Omental fat pad (tissue), 4 donors: ENCODE measurements around the gene PLCXD3. TPM values are rescaled to one million over a fixed set of nuclear protein-coding genes. Genes with fewer than 3 reads are reported as not detected.
"Not testable (repeated sequence)": the region's sequence is repeated elsewhere in the genome, so short reads cannot be mapped to it uniquely, and the experiment has no call there.

Experiments used
- ATAC-seq: fragments of 150-250 bp; one replicate; pipeline ENCODE4 v1.9.1; 2016; ENCODE audit warnings: mild to moderate bottlenecking, moderate library complexity; ENCODE audit not compliant: low FRiP score
- DNase-seq: peaks from one replicate; pipeline ENCODE4 v3.0.0-alpha.2; 2019; ENCODE audit warnings: low spot score
- total RNA-seq, 4 donors: library from RNA; depleted of rRNA; stranded (reverse); fragments of >200 nt; gene quantifications; one replicate each; pipeline ENCODE4 v1.1.0, GENCODE V29; 2016
- TF ChIP-seq, protein P1 (sequence below), 3 donors: fragments of 450-650 bp; IDR thresholded peaks; one replicate each; pipeline ENCODE4 v1.5.1; 2016 to 2017; ENCODE audit warnings: antibody characterized with exemption in 3 of 3, mild to moderate bottlenecking in 3 of 3, moderate library complexity in 2 of 3

The PLCXD3 gene
- total RNA-seq, 4 donors from 2014 or later: 2.5 to 12.1 (median 6.4) TPM

DNA sequence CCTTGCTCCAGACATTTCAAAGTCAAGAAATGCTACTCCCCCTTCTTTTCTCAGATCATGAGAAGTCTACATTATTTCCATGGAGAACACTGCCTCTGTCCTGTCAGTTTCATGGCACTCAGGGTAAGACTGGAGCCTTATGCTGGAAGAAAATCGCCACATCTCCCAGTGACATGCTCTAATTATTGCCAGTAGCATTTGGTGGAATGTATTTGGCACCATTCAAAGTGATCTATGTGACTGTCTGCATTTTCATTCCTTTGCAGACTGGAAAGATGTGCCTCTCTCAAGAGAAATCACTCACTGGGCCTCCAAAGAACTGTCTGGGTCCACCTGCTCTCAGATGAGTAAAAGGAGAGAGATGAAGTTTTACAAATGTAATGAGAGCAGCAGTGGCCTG is 840 bp upstream of the PLCXD3 start:
- DNase-seq: no peak
- TF ChIP-seq, protein P1, sequence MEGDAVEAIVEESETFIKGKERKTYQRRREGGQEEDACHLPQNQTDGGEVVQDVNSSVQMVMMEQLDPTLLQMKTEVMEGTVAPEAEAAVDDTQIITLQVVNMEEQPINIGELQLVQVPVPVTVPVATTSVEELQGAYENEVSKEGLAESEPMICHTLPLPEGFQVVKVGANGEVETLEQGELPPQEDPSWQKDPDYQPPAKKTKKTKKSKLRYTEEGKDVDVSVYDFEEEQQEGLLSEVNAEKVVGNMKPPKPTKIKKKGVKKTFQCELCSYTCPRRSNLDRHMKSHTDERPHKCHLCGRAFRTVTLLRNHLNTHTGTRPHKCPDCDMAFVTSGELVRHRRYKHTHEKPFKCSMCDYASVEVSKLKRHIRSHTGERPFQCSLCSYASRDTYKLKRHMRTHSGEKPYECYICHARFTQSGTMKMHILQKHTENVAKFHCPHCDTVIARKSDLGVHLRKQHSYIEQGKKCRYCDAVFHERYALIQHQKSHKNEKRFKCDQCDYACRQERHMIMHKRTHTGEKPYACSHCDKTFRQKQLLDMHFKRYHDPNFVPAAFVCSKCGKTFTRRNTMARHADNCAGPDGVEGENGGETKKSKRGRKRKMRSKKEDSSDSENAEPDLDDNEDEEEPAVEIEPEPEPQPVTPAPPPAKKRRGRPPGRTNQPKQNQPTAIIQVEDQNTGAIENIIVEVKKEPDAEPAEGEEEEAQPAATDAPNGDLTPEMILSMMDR (IDR thresholded peaks at IDR 0.05): no peak
- no peak for ATAC-seq

DNA sequence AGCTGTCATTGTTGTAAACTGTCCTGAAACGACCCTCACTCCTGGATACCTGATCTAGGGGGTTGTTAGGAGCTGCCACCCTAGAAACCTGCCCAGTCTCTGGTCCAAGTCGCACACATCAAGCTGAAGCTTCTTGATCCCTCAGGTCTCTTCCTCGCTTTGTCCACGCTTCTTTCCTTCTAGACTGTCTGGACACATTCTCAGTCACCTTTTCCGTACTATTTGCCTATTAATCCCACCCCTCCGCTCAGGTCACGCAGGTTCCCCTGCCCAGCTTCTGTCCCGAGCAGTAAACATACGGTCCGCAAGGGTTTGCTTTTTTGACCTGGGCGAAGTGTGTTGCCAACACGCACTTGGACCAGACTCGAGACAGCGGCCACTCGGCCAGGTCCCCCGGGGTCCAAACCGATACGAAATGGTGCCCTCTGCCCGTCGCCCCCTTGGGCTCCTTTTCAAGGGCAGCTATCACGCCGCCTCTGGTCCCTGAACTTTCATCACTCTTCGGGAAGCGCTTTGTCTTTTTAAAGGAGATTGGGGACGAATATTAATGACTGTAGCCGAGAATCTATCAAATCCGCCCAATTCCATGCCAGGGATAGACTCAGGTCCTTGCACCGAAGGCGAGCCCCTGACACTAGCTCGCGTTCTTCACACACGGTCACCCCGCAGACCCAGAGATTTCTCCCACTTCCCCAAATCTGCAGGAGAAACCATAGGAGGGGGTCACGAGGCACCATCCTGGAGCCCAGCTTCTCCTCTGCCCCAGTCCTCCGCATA is 814 bp downstream of the PLCXD3 start:
- no peak for DNase-seq
- ATAC-seq: no peak
- TF ChIP-seq, protein P1 (IDR thresholded peaks at IDR 0.05): no peak

DNA sequence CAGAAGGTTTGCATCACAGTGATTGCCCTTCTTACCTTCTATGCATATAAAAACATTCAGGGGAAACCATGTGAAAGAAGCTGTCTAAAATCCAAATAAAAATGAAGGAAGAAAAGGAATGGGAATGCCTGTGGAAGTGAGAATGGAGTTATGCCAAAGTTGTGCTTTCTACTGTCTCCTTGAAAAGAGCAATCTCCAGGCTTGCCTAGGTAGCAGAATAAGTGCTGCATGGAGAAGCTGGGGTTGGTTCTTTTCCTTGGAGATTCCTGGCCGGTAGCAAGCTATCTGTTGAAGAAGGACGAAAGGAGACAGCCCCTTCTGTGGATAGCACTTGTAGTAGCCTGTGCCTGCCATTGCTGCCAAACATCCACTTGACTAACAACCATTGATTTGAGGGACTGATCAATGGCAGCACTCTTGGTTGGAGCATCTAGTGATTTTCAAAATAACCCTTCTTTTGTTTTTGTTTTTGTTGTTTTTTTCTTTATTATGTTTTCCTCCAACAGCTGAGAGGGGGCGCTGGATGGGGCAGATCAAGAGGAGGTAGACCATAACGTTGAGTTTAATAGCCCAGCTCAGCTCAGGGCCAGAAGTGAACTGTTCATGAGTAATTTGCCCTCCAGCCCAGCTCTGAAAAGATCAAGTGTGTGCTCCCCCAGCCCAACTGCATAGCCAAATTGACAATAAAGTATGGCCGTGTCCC is 1.6 kb downstream of the PLCXD3 start:
- TF ChIP-seq, protein P1 (IDR thresholded peaks at IDR 0.05): no peak
- DNase-seq (no peak), ATAC-seq (no peak)

DNA sequence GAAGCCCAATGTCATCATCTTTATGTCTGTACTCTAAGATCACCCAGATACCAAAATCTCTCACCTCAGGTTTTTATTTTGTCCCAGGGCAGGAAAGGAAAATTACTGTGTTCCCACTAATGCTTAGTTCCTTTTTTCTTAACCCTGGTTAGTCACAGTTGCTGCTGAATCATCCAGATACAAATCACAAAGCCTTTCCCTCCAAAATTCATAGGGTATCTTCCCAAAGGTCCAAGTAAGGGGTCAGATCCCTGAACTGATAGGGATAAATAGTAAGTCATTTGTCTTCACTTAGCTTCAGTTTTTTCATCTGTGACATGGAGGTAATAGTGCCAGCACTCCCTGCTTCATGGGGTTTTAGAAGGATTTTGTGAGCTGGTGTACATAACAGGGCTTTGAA is 2.2 kb downstream of the PLCXD3 start:
- TF ChIP-seq, protein P1 (IDR thresholded peaks at IDR 0.05): no peak
- no peak for DNase-seq
- ATAC-seq: no peak

DNA sequence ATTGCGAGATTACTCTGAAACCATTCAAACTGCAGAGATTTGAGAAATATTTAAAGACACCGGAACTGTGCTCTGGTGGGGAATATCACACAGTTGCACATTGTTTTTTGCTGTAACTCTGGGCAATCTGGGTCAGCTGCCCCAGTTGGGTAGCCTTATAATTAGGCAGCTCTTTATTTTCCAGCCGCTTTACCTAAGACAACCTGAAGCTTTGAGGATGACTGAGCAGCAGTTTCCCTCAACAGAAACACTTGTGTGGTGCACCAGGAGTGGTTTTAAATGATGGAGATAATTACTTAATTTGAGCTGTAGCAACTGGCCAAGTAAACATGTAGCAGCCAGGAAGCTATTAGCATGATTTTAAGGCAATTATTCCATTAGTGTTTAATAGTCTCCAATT is 2.9 kb downstream of the PLCXD3 start:
- TF ChIP-seq, protein P1 (IDR thresholded peaks at IDR 0.05): no peak
- no peak for DNase-seq
- ATAC-seq: no peak

DNA sequence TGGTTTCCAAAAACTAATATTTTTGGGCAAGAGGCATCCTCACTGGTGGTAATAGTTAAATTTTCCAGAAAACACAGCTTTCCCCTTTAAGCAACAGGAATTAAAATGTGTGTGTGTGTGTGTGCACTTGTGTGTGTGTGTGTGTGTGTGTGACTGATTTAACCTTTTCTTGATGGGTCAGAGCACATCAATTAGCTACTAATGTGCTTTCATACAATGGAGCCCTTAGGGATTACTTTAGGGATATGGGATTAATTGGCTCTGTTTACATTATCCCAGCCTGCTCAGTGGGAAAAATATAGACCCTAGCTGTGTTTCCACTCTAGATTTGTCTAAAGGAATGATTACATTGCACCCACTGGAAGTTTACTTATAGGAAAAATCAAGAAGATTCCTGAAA is 6.5 kb downstream of the PLCXD3 start:
- TF ChIP-seq, protein P1 (IDR thresholded peaks at IDR 0.05): no peak
- DNase-seq (no peak), ATAC-seq (no peak)

DNA sequence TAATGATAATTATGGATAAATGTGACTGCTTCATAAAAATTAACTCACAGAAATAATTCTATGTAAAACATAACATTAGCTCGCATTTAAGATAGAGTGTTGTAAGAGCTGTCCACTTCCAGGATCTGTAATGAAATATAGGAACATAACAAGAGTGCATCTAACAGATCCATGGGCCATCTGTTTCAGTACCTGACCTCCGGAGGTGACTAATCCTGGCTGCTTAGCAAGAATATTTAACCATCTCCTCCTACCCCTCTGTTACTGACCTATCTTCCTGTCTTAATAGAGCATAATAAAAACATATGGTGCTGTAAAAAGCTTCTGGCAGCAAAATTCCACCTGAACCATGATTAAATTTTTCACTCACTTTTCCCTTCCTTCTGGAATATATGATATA is 7.1 kb downstream of the PLCXD3 start:
- TF ChIP-seq, protein P1 (IDR thresholded peaks at IDR 0.05): no peak
- DNase-seq (no peak), ATAC-seq (no peak)

DNA sequence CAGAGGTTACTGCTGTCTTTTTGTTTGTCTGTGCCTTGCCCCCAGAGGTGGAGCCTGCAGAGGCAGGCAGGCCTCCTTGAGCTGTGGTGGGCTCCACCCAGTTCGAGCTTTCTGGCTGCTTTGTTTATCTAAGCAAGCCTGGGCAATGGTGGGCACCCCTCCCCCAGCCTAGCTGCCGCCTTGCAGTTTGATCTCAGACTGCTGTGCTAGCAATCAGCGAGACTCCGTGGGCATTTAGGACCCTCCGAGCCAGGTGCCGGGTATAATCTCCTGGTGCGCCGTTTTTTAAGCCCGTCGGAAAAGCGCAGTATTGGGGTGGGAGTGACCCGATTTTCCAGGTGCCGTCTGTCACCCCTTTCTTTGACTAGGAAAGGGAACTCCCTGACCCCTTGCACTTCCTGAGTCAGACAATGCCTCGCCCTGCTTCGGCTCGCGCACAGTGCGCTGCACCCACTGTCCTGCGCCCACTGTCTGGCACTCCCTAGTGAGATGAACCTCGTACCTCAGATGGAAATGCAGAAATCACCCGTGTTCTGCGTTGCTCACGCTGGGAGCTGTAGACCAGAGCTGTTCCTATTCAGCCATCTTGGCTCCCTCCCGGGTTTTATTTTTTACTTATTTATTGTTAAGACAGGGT is 16.8 kb downstream of the PLCXD3 start:
- DNase-seq, ATAC-seq: not testable (repeated sequence)
